AG04450 (cell line): ENCODE results near the gene MORF4L1. TPM values are rescaled to one million over a fixed set of nuclear protein-coding genes. Genes with fewer than 3 reads are reported as not detected.

ENCODE experiments used
- CTCF ChIA-PET: fragments of 300-600, 350-600 bp; formaldehyde crosslinking; extraction: SDS; loops from one replicate; lab custom pipeline; 2022; ENCODE audit warnings: antibody characterized with exemption, inconsistent platforms; lab: Charles Lee
- POLR2A ChIA-PET: fragments of 350-600 bp; formaldehyde crosslinking; extraction: SDS; loops from one replicate; lab custom pipeline; 2021; ENCODE audit warnings: antibody characterized with exemption, inconsistent platforms; lab: Yijun Ruan, JAX
- DNase-seq: peaks from one replicate; pipeline ENCODE4 v3.0.0-alpha.2; 2011; ENCODE audit warnings: low read depth, low spot score
- H3K27ac ChIP-seq: one replicate; pipeline ENCODE4 v1.5.1; 2012; ENCODE audit warnings: low read depth, low read length, control low read depth
- H3K27me3 ChIP-seq: one replicate; pipeline ENCODE4 v1.6.0; 2012; ENCODE audit warnings: low read length; ENCODE audit not compliant: control insufficient read depth, insufficient read depth
- H3K4me3 ChIP-seq: 2 replicates; pipeline ENCODE4 v1.5.1; 2011; ENCODE audit warnings: mild to moderate bottlenecking, low read depth, low read length, control low read depth
- H3K9me3 ChIP-seq: 2 replicates; pipeline ENCODE4 v1.5.1; 2012; ENCODE audit warnings: low read length; ENCODE audit not compliant: control insufficient read depth, insufficient read depth
- polyA plus RNA-seq: library from polyadenylated mRNA; depleted of rRNA; stranded (reverse); fragments of >200 nt; gene quantifications from 2 replicates; pipeline ENCODE4 v1.2.3, GENCODE V29; 2011
- TF ChIP-seq, protein P1 (sequence below): IDR thresholded peaks from 2 replicates; pipeline ENCODE4 v1.5.1; 2011; ENCODE audit warnings: low read depth, low read length, control low read depth, inconsistent platforms

The MORF4L1 gene
- polyA plus RNA-seq, 1 experiment = 426 TPM

DNA sequence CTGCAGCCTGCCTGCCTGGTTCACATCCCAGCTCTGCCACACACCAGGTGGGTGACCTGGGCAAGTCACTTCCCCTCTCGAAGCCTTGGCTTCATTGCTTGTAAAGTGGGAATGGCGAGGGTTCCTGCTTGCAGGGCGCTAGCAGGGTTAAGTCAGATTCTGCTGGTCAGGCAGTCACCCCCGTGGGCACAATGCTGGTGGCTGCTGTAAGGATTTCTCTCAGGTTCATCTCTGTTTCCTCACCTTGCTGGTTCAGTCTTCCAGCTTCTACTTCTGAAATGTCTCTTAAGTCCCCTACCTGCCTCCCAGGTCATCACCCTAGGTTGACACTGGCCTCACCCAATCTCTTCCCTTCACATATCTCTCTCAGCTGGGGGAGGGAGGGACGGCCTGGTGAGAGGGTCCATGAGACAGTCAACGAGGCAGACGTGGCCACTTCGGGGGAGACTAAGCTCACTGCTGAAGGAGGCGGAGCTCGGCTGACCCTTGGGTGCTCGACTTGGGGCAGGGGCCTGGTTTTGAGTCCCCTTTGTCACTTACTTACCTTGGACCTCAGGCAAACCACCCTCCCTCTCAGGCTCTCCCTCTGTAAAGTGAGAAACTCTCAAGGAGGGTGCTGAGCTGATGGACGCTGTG is 60.6 kb downstream of the MORF4L1 start:
- POLR2A ChIA-PET = no interaction called here
- H3K9me3 ChIP-seq = no peaks in the 10 kb centered on the region; the same call in 1 of the 2 replicates
- TF ChIP-seq, protein P1, sequence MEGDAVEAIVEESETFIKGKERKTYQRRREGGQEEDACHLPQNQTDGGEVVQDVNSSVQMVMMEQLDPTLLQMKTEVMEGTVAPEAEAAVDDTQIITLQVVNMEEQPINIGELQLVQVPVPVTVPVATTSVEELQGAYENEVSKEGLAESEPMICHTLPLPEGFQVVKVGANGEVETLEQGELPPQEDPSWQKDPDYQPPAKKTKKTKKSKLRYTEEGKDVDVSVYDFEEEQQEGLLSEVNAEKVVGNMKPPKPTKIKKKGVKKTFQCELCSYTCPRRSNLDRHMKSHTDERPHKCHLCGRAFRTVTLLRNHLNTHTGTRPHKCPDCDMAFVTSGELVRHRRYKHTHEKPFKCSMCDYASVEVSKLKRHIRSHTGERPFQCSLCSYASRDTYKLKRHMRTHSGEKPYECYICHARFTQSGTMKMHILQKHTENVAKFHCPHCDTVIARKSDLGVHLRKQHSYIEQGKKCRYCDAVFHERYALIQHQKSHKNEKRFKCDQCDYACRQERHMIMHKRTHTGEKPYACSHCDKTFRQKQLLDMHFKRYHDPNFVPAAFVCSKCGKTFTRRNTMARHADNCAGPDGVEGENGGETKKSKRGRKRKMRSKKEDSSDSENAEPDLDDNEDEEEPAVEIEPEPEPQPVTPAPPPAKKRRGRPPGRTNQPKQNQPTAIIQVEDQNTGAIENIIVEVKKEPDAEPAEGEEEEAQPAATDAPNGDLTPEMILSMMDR = no peak
- DNase-seq = no peak
- CTCF ChIA-PET = no interaction called here
- no peak overlapping the region for H3K4me3 ChIP-seq
- no peak overlapping the region for H3K27ac ChIP-seq
- H3K27me3 ChIP-seq = peaks cover 7% of the 10 kb centered on the region

DNA sequence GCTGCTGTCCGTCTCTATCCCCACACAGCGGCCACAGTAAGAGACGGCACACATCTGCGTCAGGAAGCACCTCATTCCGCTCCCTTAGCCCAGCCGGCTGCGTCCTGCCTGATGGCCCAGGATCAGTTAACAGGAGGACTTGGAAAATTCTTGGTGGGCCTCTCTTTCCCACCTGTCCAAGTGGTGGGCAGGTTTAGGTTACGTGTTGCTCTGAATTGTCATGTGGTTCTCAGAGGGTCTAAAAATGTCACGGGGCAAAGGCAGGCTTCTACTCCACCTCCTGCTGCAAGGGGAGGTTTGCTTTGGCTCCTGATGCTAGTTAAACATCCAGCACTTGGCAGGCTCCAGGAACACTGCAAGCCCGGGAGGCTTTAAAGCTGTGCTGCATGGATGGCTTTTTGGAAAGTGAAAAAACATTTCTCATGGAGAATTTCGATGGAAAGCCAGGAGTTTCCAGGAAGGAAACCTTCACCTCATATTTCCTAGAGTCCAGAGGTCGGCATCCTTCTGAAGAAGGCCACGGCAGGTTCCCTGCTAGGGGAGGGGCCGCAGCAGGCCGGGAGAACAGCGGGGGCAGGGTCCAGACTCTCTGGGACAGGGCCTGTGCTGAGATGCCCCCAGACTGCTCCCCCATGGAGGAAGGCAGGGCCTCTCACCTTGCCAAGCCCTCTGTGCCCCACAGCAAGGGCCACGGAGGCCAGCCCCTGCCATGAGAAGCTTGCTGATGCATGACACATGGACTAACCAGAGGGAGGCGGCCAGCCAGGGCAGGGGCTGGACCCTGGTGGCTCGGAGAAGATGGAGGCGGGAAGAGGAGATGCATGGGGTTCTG is 61.3 kb downstream of the MORF4L1 start:
- DNase-seq = no peak
- Histone ChIP-seq H3K4me3 (no peak overlapping the region), H3K27me3 (peaks cover 7% of the 10 kb centered on the region), H3K9me3 (no peaks in the 10 kb centered on the region; the same call in 1 of the 2 replicates), H3K27ac (no peak overlapping the region)
- TF ChIP-seq, protein P1 = peak; percentile 13; the same call in 1 of the 2 replicates
- ChIA-PET POLR2A (no interaction called here), CTCF (no interaction called here)

DNA sequence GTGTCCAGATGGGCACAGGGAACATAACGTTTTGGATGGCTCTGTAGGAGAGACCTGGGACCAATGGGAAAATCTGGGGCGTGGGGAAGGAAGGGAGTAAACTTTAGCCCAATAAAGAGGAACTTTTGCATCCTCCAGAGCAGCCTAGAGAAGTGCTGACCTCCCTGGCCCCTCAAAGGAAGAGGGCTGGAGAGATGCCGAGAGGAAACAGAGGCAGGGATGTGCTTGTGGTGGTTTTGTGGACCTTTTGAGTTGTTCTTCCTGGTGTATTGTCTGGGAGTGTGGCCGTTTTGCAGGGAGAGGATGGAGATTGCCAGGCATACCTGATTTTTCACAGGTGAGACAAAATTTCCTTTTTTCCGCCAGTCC is 61.9 kb downstream of the MORF4L1 start:
- H3K9me3 ChIP-seq = no peaks in the 10 kb centered on the region; the same call in 1 of the 2 replicates
- ChIA-PET CTCF (no interaction called here), POLR2A (no interaction called here)
- TF ChIP-seq, protein P1 = no peak
- no peak overlapping the region for H3K4me3 ChIP-seq
- peaks cover 7% of the 10 kb centered on the region for H3K27me3 ChIP-seq
- DNase-seq = no peak
- no peak overlapping the region for H3K27ac ChIP-seq

DNA sequence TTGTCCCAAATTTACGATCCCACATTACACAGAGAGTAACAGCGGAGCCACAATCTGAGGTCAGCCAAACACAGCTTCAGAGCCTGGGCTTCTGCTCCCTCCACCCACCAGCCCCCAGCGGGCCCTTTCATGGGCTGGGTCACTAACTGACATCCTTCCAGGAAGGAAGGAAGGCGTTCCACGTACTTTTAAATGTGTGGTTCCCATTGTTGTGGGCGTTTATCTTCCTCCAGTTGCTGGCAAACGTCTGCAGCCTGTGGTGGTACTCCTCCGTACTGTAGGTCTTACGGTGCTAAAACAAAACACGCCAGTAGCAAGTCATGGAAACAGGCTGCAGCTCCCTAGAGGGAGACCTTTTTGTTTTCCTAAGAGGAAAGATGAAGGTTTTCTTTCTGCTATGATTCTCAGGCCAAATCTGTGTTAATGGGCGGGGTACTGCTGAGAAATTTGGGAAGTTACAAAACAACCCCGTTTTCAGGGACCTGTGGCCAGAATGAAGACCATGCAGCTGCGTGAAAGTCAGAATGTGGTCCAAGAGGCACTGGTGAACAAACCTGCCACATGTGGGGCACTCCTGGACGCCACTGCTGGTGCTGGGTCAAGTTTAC is 64.5 kb downstream of the MORF4L1 start:
- POLR2A ChIA-PET = no interaction called here
- DNase-seq = no peak
- TF ChIP-seq, protein P1 = no peak
- no peaks in the 10 kb centered on the region for H3K9me3 ChIP-seq
- H3K4me3 ChIP-seq = no peak overlapping the region
- CTCF ChIA-PET = interaction anchor here (1.4 kb wide), 1 partner anchor 247 kb away, joined by 3 read pairs; no protein-coding TSS in a partner anchor
- no peak overlapping the region for H3K27ac ChIP-seq
- peaks cover 7% of the 10 kb centered on the region for H3K27me3 ChIP-seq
